Gastroesophageal sphincter (tissue), 4 donors: ENCODE measurements around the gene NDUFB2. TPM values are rescaled to one million over a fixed set of nuclear protein-coding genes. Genes with fewer than 3 reads are reported as not detected.

Experiments used
- ATAC-seq: fragments of 150-250 bp; one replicate; pipeline ENCODE4 v1.9.1; 2016; ENCODE audit warnings: mild to moderate bottlenecking, moderate library complexity
- H3K27ac ChIP-seq, 4 donors: fragments of 200-600 bp; sonication (generic) in 3 of 4; 1 replicate in 3 of 4; 2 replicates in 1 of 4; pipeline ENCODE4 v1.5.1; 2016 to 2019
- H3K27me3 ChIP-seq: fragments of 200-600 bp; sonication (generic); one replicate; pipeline ENCODE4 v1.5.1; 2019
- H3K36me3 ChIP-seq, 2 donors: fragments of 200-600 bp; sonication (generic); one replicate each; pipeline ENCODE4 v1.5.1; 2019; ENCODE audit warnings: control low read depth in 1 of 2
- H3K4me1 ChIP-seq, 3 donors: fragments of 200-600 bp; sonication (generic); 1 replicate in 2 of 3; 2 replicates in 1 of 3; pipeline ENCODE4 v1.5.1; 2016 to 2019; ENCODE audit warnings: control low read depth in 2 of 3
- H3K4me3 ChIP-seq, 2 donors: fragments of 200-600 bp; sonication (generic); one replicate each; pipeline ENCODE4 v1.5.1; 2019; ENCODE audit warnings: mild to moderate bottlenecking in 1 of 2, moderate library complexity in 1 of 2
- H3K9me3 ChIP-seq, 3 donors: fragments of 200-600 bp; sonication (generic); one replicate each; pipeline ENCODE4 v1.5.1; 2017 to 2019; ENCODE audit warnings: control low read depth in 2 of 3
- EP300 ChIP-seq: sonication (generic); formaldehyde crosslinking; IDR thresholded peaks from one replicate; pipeline ENCODE4 v1.6.1; 2017; ENCODE audit warnings: antibody characterized with exemption, mild to moderate bottlenecking
- POLR2A ChIP-seq, 2 donors: fragments of 450-650 bp; IDR thresholded peaks; one replicate each; pipeline ENCODE4 v1.6.1; 2017; ENCODE audit warnings: antibody characterized with exemption in 2 of 2, mild to moderate bottlenecking in 2 of 2, moderate library complexity in 1 of 2
- POLR2AphosphoS5 ChIP-seq: sonication (generic); formaldehyde crosslinking; IDR thresholded peaks from one replicate; pipeline ENCODE4 v1.6.1; 2017; ENCODE audit warnings: antibody characterized with exemption
- WGBS, 2 donors: methylation state at CpG; one replicate each; pipeline ENCODE4 v1.1.5; 2018; ENCODE audit warnings: low coverage in 1 of 2; 5-methylcytosine and 5-hydroxymethylcytosine counted together
- total RNA-seq, 4 donors: library from RNA; depleted of rRNA; stranded (reverse); fragments of >200 nt; gene quantifications; one replicate each; pipeline ENCODE4 v1.1.0, GENCODE V29; 2016
- TF ChIP-seq, protein P1 (sequence below), 4 experiments: fragments of 200-600 bp in 2 of 4; fragments of 450-650 bp in 2 of 4; sonication (generic) in 1 of 4; IDR thresholded peaks; one replicate each; pipeline ENCODE4 v1.5.1; 2017 to 2019; ENCODE audit warnings: antibody characterized with exemption in 4 of 4, mild to moderate bottlenecking in 2 of 4, moderate library complexity in 2 of 4

The NDUFB2 gene
- total RNA-seq, 4 donors from 2014 or later = 187 to 472 (median 345) TPM

DNA sequence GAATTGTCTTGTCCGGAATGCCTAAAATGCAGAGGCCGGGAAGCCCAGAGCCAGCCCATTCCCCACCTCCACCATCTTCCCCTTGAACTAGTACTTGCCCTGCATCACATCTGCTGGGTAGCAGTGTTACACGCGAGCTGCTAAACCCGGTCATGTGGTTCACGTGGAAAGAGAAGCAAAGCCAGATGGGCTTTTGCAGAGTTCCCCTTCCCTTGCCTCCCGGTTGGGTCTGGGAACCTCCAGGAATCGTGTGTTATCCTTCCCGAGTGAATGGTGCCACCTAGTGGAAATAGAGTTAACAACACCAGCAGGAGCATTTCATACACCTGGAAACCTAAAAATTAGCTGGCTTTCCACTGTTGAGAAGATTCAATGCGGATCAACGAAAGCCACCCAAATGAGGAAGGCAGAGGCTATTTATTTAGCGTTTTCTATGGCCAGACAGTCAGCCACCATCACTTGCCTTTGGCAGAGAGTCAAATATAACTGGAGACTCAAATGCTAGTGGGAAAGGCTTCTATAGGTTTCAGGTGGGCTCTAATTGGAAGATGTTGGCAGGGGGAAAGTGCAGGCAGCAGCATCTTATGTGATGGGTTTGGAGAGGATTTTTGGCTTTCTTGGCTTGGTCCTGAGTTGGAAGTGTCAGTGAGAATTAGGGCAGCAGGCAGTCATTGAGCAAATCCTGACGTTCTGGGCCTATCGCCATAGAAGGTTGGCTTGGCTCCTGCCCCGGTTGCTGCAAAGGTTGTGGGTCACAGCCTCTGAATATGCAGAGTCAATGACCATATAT, 43.0 kb upstream of the NDUFB2 start:
- 9 to 17% methylated on average over 7 to 8 of the region's 15 CpGs for WGBS, 2 donors

DNA sequence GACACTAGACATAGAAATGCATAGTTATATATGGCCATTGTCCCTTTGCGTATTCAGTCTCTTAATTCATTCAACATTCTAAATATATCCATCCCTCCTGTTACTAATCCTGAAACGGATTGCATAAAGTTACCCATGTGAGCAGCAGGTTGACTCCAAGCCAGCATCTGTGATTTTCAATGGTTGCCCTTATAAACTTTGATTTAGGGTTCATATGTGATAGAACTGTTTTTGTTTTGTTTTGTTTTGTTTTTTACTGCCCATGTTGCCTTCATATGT, 42.5 kb upstream of the NDUFB2 start:
- Histone ChIP-seq H3K9me3 (no peaks in the 10 kb centered on the region), H3K27ac (peak overlapping the region in 1 of 4 donors; percentile 58), H3K4me1 (peaks cover 0 to 37% (median 10%) of the 10 kb centered on the region in 3 donors), H3K4me3 (no peak overlapping the region), H3K36me3 (no peaks in the 10 kb centered on the region), H3K27me3 (no peaks in the 10 kb centered on the region)
- 37 to 41% methylated on average over 2 of the region's 2 CpGs for WGBS, 2 donors
- TF ChIP-seq POLR2AphosphoS5 = no peak
- no peak for TF ChIP-seq EP300
- TF ChIP-seq, protein P1, sequence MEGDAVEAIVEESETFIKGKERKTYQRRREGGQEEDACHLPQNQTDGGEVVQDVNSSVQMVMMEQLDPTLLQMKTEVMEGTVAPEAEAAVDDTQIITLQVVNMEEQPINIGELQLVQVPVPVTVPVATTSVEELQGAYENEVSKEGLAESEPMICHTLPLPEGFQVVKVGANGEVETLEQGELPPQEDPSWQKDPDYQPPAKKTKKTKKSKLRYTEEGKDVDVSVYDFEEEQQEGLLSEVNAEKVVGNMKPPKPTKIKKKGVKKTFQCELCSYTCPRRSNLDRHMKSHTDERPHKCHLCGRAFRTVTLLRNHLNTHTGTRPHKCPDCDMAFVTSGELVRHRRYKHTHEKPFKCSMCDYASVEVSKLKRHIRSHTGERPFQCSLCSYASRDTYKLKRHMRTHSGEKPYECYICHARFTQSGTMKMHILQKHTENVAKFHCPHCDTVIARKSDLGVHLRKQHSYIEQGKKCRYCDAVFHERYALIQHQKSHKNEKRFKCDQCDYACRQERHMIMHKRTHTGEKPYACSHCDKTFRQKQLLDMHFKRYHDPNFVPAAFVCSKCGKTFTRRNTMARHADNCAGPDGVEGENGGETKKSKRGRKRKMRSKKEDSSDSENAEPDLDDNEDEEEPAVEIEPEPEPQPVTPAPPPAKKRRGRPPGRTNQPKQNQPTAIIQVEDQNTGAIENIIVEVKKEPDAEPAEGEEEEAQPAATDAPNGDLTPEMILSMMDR (IDR thresholded peaks at IDR 0.05) = no peak
- TF ChIP-seq POLR2A (IDR thresholded peaks at IDR 0.05) = no peak
- no peak for ATAC-seq

More for the DNA sequence above, 43.0 kb upstream of the NDUFB2 start:
- peaks cover 0 to 37% (median 10%) of the 10 kb centered on the region in 3 donors for H3K4me1 ChIP-seq
- H3K9me3 ChIP-seq = no peaks in the 10 kb centered on the region
- no peaks in the 10 kb centered on the region for H3K36me3 ChIP-seq
- H3K27me3 ChIP-seq = no peaks in the 10 kb centered on the region
- peak; percentile 59 for ATAC-seq
- H3K4me3 ChIP-seq = no peak overlapping the region
- TF ChIP-seq, protein P1 (IDR thresholded peaks at IDR 0.05) = peak; percentile 87 to 96 (median 91)
- no peak for TF ChIP-seq POLR2A (IDR thresholded peaks at IDR 0.05)
- peak overlapping the region in 2 of 4 donors; percentile 38 to 58 for H3K27ac ChIP-seq

DNA sequence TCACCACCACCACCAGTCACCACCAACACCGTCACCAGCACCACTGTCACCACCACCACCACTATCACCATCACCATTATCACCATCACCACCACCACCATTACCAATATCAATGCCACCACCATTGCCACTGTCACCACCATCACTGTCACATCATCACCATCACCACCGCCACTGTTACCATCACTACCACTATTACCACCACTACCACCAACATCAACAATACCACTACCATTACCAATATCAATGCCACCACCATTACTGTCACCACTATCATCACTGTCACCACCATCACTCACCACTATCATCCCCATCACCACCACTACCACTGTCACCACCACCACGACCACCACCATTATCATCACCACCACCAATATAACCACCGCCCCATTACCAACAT, 41.8 kb upstream of the NDUFB2 start:
- peaks cover 0 to 37% (median 10%) of the 10 kb centered on the region in 3 donors for H3K4me1 ChIP-seq
- no peak overlapping the region for H3K27ac ChIP-seq
- ATAC-seq = no peak
- no peaks in the 10 kb centered on the region for H3K27me3 ChIP-seq
- TF ChIP-seq, protein P1 (IDR thresholded peaks at IDR 0.05) = no peak
- TF ChIP-seq EP300 = no peak
- no peak for TF ChIP-seq POLR2A (IDR thresholded peaks at IDR 0.05)
- no peak for TF ChIP-seq POLR2AphosphoS5
- no peak overlapping the region for H3K4me3 ChIP-seq
- no peaks in the 10 kb centered on the region for H3K9me3 ChIP-seq
- WGBS, 2 donors = 94 to 98% methylated on average over 4 of the region's 4 CpGs
- H3K36me3 ChIP-seq = no peaks in the 10 kb centered on the region

DNA sequence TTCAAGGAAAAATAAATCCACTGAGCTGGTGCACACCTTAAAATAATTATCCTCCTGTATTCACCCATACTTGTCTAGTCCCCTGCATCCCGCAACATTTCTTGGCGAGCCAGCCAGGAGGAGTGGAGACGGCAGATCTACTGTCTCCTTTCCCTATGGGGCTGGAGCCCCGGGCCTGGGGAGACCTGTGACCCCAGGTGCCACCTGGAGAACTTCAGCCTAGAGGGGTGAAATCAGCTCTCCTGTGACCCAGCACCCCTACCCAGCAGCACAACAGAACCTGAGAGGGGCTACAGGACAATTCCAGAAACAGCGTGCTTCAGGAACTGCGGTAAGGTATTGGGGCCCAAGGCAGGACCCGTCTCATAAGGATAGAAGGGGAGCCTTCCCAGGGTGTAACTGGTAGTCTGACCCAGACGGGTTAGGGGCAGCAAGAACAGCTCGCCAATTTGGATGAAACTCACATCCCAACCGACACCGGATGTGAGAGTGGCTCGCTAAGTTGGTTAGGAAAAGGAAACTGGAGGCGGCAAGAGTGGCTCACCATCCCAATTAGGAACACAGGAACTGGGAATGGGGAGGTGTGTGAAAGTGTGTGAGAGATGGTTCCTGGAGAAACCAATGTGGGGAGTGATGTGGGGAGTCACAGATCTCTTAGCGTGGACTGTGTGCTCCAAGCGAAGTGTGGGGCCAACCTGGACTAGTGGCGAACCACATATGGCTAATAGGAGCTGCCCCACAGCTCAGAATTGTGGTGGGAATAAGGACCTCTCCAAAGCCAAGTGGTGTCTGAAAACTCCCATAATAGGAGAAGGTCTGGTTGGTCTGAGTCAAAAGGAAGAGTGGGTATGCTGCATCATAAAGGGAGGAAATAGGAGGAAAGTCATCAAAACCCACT, 40.7 kb upstream of the NDUFB2 start:
- Histone ChIP-seq H3K4me3 (no peak overlapping the region), H3K36me3 (no peaks in the 10 kb centered on the region), H3K9me3 (no peaks in the 10 kb centered on the region), H3K27ac (peak overlapping the region in 3 of 4 donors; percentile 69 to 76 (median 72)), H3K4me1 (peaks cover 0 to 37% (median 10%) of the 10 kb centered on the region in 3 donors), H3K27me3 (no peaks in the 10 kb centered on the region)
- TF ChIP-seq POLR2A (IDR thresholded peaks at IDR 0.05) = no peak
- TF ChIP-seq, protein P1 (IDR thresholded peaks at IDR 0.05) = no peak
- no peak for TF ChIP-seq EP300
- 45 to 90% methylated on average over 6 to 12 of the region's 16 CpGs for WGBS, 2 donors
- no peak for ATAC-seq
